Activated naive CD8-positive, alpha-beta T cell (primary cell): ENCODE data around the gene BICC1.
"Not testable (repeated sequence)": the region's sequence is repeated elsewhere in the genome, so short reads cannot be mapped to it uniquely, and the experiment has no call there.

ENCODE experiments used
- H3K27ac Mint-ChIP-seq: one replicate; pipeline ENCODE4 v1.8.0; 2021; ENCODE audit warnings: mixed read lengths
- H3K27me3 Mint-ChIP-seq: one replicate; pipeline ENCODE4 v1.8.0; 2021; ENCODE audit warnings: mixed read lengths
- H3K36me3 Mint-ChIP-seq: one replicate; pipeline ENCODE4 v1.8.0; 2021; ENCODE audit warnings: mixed read lengths
- H3K4me1 Mint-ChIP-seq: one replicate; pipeline ENCODE4 v1.8.0; 2021; ENCODE audit warnings: low read depth, mixed read lengths
- H3K4me3 Mint-ChIP-seq: one replicate; pipeline ENCODE4 v1.8.0; 2021; ENCODE audit warnings: mild to moderate bottlenecking, mixed read lengths
- H3K9me3 Mint-ChIP-seq: one replicate; pipeline ENCODE4 v1.8.0; 2021; ENCODE audit warnings: low read depth, mixed read lengths

BICC1 gene

DNA sequence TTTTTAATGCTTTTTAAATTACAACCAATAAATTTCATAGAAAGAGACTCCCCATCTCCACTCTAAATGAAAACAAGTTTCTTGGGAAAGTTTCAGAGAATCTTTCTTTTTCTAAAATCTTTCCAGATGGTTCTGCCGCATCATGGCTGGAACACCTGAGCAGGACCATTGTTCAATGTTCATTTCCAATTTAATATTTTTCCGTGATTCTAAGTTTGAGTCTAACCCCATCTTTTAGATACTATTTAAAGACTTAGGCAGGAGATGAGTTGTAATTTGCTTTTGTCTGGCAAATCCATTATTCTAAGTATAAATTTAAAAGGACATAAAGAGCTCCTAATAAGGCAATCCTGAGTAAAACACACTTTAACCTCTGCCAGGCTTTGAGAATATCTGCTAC lies 325.2 kb downstream of the BICC1 start:
- H3K27ac Mint-ChIP-seq: no peak overlapping the region
- no peaks in the 10 kb centered on the region for H3K36me3 Mint-ChIP-seq
- H3K27me3 Mint-ChIP-seq: peaks cover 2% of the 10 kb centered on the region
- H3K4me3 Mint-ChIP-seq: no peak overlapping the region
- no peaks in the 10 kb centered on the region for H3K9me3 Mint-ChIP-seq
- no peaks in the 10 kb centered on the region for H3K4me1 Mint-ChIP-seq

DNA sequence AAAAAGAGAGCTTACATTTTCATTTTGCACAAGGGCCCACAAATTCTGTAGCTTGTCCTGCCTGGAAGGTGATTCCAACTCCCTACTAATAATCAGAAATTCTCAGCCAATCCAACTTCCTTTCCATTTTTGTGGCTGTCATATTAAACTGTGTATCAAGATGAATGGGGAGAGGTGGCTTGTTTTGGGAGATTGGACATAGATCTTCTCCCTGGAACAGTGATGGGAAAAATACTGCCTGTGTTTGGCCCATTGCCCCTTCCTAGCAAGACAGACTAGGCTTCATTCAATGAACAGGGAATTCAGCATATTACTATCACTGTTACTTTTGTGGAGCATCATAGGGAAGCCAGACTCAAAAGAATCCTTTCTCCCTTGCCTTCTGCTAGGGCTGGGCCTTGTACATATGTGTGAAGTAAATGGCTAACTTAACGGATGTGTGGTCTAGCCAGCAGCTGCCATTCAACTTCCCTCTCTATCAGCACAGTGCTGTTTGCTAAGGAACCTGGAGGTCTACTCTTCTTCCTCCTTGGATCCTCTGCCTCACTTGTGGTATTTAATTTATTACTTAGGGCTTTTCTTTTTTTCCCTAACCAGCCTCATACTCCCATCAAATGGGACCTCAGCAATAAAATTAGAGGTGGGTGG lies 326.0 kb downstream of the BICC1 start:
- H3K36me3 Mint-ChIP-seq: no peaks in the 10 kb centered on the region
- H3K27ac Mint-ChIP-seq: no peak overlapping the region
- H3K27me3 Mint-ChIP-seq: peaks cover 2% of the 10 kb centered on the region
- no peak overlapping the region for H3K4me3 Mint-ChIP-seq
- H3K4me1 Mint-ChIP-seq: no peaks in the 10 kb centered on the region
- H3K9me3 Mint-ChIP-seq: no peaks in the 10 kb centered on the region

DNA sequence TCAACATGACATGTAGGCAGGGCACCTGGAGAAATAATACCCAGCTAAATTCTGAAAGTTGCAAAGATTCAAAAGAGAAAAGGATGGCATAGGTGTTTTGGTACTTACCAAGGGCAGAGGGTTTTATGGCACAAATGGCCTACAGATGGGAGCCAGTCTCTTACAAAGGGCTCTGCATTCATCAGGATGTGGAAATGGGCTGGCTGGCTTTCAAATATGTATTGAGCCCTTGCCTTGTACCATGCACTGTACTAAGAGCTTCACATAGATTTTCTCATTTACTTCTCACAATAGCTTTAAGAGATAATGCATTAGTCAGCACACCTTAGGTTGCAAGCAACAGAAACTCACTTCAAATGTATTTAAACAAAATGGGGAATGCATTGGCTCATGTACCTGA lies 327.1 kb downstream of the BICC1 start:
- H3K36me3 Mint-ChIP-seq: no peaks in the 10 kb centered on the region
- peaks cover 2% of the 10 kb centered on the region for H3K27me3 Mint-ChIP-seq
- no peaks in the 10 kb centered on the region for H3K9me3 Mint-ChIP-seq
- H3K4me1 Mint-ChIP-seq: no peaks in the 10 kb centered on the region
- H3K27ac Mint-ChIP-seq: no peak overlapping the region
- no peak overlapping the region for H3K4me3 Mint-ChIP-seq

DNA sequence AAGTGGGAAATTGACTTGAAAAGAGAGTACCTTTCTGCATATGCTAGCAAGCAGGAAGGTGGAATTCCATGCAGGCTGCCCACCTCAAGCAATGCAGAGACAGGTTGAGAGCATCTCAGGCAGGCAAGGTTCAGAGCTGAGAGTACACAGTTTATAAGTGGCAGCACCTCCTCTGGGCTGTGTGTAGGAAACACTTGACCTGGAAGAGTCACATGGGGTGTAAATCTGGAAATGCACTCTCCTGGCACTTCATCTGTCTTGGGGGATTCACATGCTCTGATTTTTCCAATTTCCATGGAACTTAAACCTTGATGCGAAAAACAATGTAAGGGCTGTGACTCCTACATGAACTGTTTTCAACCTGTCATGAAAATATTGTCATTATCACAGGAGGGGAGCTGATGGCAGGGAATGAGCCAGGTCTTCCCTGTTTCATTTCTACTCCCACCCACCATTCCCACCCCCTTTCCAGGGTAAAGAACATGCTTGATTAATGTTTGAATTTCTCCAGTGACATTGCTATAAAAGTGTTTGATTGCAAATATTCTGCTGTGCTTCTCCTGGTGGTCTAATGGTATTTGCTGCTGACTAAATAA lies 328.3 kb downstream of the BICC1 start:
- Mint-ChIP-seq H3K27ac (no peak overlapping the region), H3K27me3 (peaks cover 2% of the 10 kb centered on the region), H3K4me3 (no peak overlapping the region), H3K9me3 (no peaks in the 10 kb centered on the region), H3K36me3 (no peaks in the 10 kb centered on the region), H3K4me1 (no peaks in the 10 kb centered on the region)

DNA sequence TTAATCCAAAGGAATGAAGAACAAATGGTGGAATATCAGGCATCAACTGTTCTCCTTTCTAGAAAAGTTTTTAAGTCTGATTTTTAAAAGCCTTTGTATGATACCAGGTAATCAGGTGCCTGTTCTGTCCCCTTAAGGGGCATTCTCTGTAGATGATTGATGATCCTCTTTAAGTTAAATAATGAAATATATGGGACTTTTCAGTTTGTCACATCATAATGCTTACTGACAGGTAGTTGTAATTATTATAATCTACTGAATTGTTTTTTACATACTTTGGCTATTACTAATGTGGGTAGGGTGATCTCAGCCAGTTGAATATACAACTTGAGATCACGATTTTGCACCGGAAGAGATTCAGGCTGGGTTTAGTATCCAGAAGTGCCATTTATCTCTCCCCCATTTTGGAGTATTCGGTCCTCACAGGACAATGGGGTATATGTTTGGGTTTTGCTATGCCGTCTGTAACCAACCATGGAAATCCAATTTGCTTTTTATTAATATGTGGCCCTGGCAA lies 330.2 kb downstream of the BICC1 start:
- Mint-ChIP-seq H3K9me3 (no peaks in the 10 kb centered on the region), H3K27ac (no peak overlapping the region), H3K36me3 (no peaks in the 10 kb centered on the region), H3K4me1 (no peaks in the 10 kb centered on the region), H3K4me3 (no peak overlapping the region), H3K27me3 (peaks cover 2% of the 10 kb centered on the region)

DNA sequence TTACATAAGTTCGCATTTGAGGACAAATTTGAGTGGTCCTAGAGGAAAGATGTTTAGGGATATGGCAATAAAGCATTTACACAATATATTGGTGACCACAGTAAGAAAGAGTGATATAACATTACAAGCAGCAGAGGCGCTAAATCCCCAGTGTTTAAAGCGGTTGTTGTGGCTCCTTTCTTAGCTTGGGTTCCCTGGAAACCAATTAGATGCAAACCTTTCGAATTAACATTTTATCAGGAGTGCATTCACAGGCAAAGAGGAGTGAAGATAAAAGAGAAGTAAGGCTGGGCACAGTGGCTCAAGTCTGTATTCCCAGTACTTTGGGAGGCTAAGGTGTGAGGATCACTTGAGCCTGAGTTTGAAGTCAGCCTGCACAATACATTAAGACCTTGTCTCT lies 331.1 kb downstream of the BICC1 start:
- Mint-ChIP-seq H3K27ac (no peak overlapping the region), H3K4me1 (no peaks in the 10 kb centered on the region)

DNA sequence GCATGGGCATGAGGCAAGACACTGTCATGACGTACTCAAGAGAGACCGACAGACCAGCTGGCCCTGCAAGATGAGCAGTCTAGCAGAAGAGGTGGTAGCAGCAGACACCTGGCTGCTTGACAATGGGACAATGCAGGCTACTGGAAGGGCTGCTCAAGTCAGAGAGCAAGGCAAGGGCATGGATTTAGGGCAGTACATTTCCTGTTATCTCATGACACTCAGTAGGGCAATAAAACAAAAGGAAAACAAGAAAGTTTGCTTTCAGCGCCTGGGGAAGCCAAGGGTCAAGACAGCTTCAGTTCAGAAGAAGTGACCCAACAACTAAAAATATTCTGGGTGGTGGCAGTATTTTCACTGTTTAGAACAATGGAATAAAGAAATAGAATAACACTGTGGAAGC lies 332.0 kb downstream of the BICC1 start:
- Mint-ChIP-seq H3K9me3 (no peaks in the 10 kb centered on the region), H3K27me3 (peaks cover 2% of the 10 kb centered on the region), H3K4me3 (no peak overlapping the region), H3K36me3 (no peaks in the 10 kb centered on the region), H3K27ac (no peak overlapping the region), H3K4me1 (no peaks in the 10 kb centered on the region)

More for the DNA sequence above, 331.1 kb downstream of the BICC1 start:
- H3K4me3 Mint-ChIP-seq: no peak overlapping the region
- no peaks in the 10 kb centered on the region for H3K36me3 Mint-ChIP-seq
- H3K27me3 Mint-ChIP-seq: peaks cover 2% of the 10 kb centered on the region
- H3K9me3 Mint-ChIP-seq: no peaks in the 10 kb centered on the region

DNA sequence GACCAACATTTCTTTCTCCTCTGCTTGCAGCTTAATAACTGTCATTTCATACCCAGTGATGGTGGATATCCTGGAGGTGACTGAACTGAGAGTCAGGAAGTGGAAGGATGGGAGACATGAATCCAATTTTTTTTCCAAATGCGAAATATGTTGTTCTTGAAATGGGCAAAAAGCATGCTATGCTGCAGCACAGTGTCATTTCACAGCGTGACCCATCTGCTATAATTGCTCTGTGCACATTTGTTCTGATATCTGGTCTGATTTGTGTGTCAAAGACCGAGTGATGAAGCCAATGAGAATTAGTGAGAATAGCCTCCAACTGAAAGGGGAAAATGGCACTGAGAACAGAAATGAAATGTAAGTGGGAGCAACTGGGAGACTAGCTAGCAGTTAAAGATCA lies 334.2 kb downstream of the BICC1 start:
- H3K9me3 Mint-ChIP-seq: no peaks in the 10 kb centered on the region
- no peaks in the 10 kb centered on the region for H3K27me3 Mint-ChIP-seq
- H3K36me3 Mint-ChIP-seq: no peaks in the 10 kb centered on the region
- no peak overlapping the region for H3K27ac Mint-ChIP-seq
- no peak overlapping the region for H3K4me3 Mint-ChIP-seq
- H3K4me1 Mint-ChIP-seq: no peaks in the 10 kb centered on the region

DNA sequence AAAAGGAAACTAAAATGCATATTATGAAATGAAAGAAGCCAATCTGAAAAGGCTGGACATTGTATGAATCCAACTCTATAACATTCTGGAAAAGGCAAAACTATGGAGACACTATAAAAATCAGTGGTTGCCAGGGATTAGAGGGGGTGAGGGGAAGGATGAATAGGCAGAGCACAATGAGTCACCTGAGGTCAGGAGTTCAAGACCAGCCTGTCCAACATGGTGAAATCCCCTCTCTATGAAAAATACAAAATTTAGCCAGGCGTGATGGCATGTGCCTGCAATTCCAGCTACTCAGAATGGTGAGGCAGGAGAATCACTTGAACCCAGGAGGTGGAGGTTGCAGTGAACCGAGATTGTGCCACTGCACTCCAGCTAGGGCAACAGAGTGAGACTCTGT lies 338.9 kb downstream of the BICC1 start:
- no peak overlapping the region for H3K27ac Mint-ChIP-seq
- no peaks in the 10 kb centered on the region for H3K27me3 Mint-ChIP-seq
- H3K4me3 Mint-ChIP-seq: no peak overlapping the region
- no peaks in the 10 kb centered on the region for H3K9me3 Mint-ChIP-seq
- H3K36me3 Mint-ChIP-seq: no peaks in the 10 kb centered on the region
- no peaks in the 10 kb centered on the region for H3K4me1 Mint-ChIP-seq

DNA sequence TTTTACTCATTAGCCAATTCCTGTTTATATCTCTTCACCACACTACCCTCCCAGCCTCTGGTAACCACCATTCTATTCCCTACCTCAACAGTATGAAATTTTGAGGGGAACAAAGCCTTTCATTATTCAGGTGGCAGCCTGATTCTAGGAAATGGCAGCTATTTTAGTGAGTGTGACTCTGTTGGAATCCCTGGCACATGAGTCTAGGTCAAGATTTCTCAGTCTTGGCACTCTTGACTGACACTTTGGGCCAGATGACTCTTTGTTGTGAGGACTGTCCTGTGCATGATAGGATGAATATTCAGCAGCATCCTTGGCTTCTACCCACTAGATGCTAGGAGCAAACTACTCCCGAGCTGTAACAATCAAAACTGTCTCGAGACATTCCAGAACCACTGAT lies 341.0 kb downstream of the BICC1 start:
- Mint-ChIP-seq H3K36me3 (no peaks in the 10 kb centered on the region), H3K27me3 (peaks cover 1% of the 10 kb centered on the region), H3K4me3 (no peak overlapping the region), H3K27ac (no peak overlapping the region), H3K9me3 (peaks cover 8% of the 10 kb centered on the region), H3K4me1 (no peaks in the 10 kb centered on the region)

DNA sequence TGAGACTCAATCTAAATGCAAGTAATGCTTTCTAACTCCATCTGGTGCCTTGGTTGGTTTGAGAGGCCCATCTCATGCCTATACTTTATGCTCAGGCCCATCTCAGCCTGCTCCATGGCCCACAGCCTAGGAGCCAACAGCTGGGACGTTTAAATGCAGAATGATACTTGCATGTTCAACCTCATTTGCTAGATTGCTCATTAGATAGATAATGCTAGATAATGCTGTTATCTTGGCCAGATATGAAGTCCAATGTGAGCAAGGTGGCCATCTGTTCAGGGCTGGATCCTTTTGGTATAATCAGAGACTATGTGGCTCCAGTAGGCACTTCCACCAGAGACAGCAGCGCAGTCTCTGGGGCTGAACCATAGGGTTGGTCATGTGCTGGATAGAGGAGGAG lies 342.1 kb downstream of the BICC1 start:
- H3K4me1 Mint-ChIP-seq: no peaks in the 10 kb centered on the region
- no peak overlapping the region for H3K27ac Mint-ChIP-seq
- H3K27me3 Mint-ChIP-seq: peaks cover 1% of the 10 kb centered on the region
- H3K4me3 Mint-ChIP-seq: no peak overlapping the region
- no peaks in the 10 kb centered on the region for H3K36me3 Mint-ChIP-seq
- H3K9me3 Mint-ChIP-seq: peaks cover 9% of the 10 kb centered on the region

DNA sequence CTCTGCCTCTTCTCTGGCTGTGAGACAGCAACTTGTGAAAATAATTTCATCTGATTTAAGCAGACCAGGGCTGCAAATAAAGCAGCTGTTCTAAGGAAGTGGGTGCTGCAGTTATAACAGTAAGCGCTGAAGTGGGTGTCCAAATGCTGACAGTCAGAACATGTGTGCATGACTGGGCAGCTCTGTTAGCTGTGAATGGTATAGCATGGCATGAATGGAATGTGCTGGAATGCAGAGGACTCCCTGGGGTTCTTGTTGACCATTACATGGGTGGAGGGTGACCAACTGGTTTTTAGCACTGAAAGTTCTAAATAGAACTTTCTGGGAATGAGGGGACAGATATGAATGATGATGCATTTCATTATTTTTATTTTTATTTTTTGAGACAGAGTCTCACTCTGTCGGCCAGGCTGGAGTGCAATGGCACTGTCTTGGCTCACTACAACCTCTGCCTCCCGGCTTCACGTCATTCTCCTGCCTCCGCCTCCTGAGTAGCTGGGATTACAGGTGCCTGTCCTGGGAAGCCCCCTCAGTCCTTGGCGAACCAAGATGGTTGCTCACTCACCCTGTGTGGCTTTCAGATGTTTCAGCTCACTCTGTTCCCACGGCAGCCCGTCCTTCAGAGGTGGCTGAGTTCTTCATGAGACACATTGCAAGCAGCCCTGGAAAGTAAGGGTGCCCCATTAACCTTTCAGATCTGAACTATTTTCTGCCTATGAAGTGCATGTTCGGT lies 344.0 kb downstream of the BICC1 start:
- Mint-ChIP-seq H3K36me3 (no peaks in the 10 kb centered on the region), H3K27ac (no peak overlapping the region), H3K4me1 (no peaks in the 10 kb centered on the region), H3K27me3 (peaks cover 1% of the 10 kb centered on the region), H3K9me3 (peaks cover 9% of the 10 kb centered on the region), H3K4me3 (no peak overlapping the region)

DNA sequence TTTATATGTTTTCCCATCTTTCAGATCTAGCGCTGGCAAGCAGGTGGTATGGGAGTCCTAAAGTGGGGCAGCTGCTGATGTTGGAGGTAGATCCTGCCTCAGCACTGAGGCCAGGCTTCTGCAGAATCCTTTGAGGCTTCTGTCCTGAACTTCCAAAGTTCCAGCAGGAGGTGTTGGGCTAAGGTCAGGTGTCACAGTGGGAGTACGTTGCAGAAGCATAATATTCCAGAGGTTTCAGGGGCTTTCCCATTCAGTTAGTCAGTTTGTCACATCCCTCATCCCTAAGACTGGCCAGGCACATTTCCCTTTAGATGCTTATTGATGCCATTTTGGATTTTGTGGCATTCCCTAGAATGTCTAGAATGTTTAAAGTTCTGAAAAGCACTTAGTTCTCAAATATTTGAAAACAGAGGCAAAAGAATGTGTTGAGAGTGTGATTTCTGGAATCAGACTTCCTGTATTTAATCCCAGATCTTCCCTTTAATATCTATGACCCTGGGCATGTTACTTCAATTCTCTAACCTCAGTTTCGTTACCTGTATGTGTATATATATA lies 344.7 kb downstream of the BICC1 start:
- Mint-ChIP-seq H3K4me3 (no peak overlapping the region), H3K27me3 (peaks cover 1% of the 10 kb centered on the region), H3K9me3 (peaks cover 9% of the 10 kb centered on the region), H3K4me1 (no peaks in the 10 kb centered on the region), H3K36me3 (no peaks in the 10 kb centered on the region), H3K27ac (no peak overlapping the region)

DNA sequence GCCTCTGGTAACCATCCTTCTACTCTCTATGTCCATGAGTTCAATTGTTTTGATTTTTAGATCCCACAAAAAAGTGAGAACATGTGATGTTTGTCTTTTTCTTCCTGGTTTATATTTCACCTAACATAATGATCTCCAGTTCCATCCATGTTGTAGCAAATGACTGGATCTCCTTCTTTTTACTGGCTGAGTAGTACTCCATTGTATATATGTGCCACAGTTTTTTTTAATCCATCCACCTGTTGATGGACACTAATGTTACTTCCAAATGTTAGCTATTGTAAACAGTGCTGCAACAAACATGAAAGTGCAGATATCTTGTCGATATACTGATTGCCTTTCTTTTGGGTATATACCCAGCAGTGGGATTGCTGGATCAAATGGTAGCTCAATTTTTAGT lies 345.5 kb downstream of the BICC1 start:
- H3K4me1 Mint-ChIP-seq, H3K27me3 Mint-ChIP-seq, H3K9me3 Mint-ChIP-seq, H3K4me3 Mint-ChIP-seq, H3K36me3 Mint-ChIP-seq, H3K27ac Mint-ChIP-seq: not testable (repeated sequence)

DNA sequence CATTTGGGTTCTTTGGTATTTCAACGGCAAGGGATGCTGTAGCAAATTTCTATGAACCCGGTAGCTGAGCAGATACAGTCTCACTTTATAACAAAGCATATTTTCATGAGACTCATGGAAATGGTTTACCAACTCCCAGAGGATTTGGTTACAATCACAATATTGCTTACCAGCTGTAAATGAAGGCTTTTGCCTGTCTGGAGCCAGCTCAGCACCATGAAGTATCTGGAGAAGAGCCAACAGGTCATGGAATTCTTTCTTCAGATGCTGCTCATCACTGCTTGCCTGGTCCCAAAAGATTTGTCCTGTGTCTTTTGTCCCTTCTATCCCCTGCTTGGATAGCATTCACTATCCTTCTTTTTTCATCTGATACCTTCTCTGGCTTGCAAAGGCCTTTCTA lies 346.9 kb downstream of the BICC1 start:
- H3K4me1 Mint-ChIP-seq: no peaks in the 10 kb centered on the region
- no peak overlapping the region for H3K27ac Mint-ChIP-seq
- peaks cover 9% of the 10 kb centered on the region for H3K9me3 Mint-ChIP-seq
- no peaks in the 10 kb centered on the region for H3K36me3 Mint-ChIP-seq
- H3K4me3 Mint-ChIP-seq: no peak overlapping the region
- peaks cover 1% of the 10 kb centered on the region for H3K27me3 Mint-ChIP-seq
